MM.1S (cell line): ENCODE data around the gene RPS18.

Source experiments
- CTCF ChIP-seq: fragments of 300-600 bp; sonication (generic); IDR thresholded peaks from 2 replicates; pipeline ENCODE4 v1.5.1; 2016; ENCODE audit warnings: antibody characterized with exemption, low read length, mixed read lengths
- EZH2 ChIP-seq: fragments of 300-600 bp; sonication (generic); optimal IDR thresholded peaks from 2 replicates; pipeline ENCODE3; 2017; ENCODE audit warnings: low read depth, mild to moderate bottlenecking, antibody characterized with exemption, low read length, mixed read lengths
- EZH2phosphoT487 ChIP-seq: fragments of 300-600 bp; sonication (generic); IDR thresholded peaks from 2 replicates; pipeline ENCODE4 v1.6.1; 2018; ENCODE audit warnings: antibody characterized with exemption, low read length

GRCh38 chr6:33271468-33272274 is at the start of gene RPS18, which contains the start of gene VPS52:
- TF ChIP-seq CTCF (no peak), EZH2 (no peak), EZH2phosphoT487 (no peak)
